22Rv1 (cell line): ENCODE measurements around the gene SESN3.

Experiments
- CTCF ChIP-seq: fragments of 450-650 bp; IDR thresholded peaks from 2 replicates; pipeline ENCODE4 v1.5.1; 2017; ENCODE audit warnings: mild to moderate bottlenecking
- ZFX ChIP-seq: fragments of 450-650 bp; IDR thresholded peaks from 2 replicates; pipeline ENCODE4 v1.6.1; 2017; ENCODE audit warnings: antibody characterized with exemption, borderline replicate concordance

DNA sequence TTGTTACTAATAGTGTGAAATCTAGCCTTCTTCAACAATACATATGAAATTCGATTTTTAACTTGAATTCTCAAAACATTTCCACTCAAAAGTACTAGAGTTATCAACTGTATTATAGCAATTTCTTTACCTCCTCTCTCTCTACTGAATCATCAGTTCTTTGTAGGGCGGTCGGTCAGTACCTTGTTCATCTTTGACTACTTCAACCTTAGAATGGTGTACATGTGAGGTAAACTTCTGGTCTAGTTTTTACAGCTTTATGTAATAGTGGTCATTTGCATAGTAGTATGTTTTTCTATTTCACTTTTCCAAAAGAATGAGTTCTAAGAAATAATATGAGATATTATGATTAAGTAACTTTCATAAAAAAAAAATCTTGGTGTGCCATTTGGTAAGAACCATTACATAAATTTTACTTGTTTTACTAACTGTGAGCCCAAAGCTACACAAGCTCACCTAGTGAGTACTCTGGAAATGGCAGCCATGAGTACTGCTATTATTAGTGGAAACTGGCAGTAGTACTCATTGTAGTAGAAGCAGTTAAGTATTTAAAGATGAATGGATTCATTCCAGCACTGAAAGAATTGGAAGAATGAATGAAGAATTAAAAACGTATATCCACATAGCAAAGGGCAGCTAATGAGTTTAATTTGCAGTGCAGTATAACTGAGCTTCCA, 30.1 kb downstream of the SESN3 start:
- TF ChIP-seq CTCF (no peak), ZFX (no peak)
